GM19438 (cell line): Measurements from ENCODE around the gene PJVK.
"Not testable (repeated sequence)": the region's sequence is repeated elsewhere in the genome, so short reads cannot be mapped to it uniquely, and the experiment has no call there.

Experiments
- ATAC-seq: cut with Tn5 transposase; IDR thresholded peaks from one replicate; pipeline ENCODE4 v1.9.1; 2021; ENCODE audit warnings: low read depth; ENCODE audit not compliant: unreplicated experiment

PJVK gene, protein sequence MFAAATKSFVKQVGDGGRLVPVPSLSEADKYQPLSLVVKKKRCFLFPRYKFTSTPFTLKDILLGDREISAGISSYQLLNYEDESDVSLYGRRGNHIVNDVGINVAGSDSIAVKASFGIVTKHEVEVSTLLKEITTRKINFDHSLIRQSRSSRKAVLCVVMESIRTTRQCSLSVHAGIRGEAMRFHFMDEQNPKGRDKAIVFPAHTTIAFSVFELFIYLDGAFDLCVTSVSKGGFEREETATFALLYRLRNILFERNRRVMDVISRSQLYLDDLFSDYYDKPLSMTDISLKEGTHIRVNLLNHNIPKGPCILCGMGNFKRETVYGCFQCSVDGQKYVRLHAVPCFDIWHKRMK

DNA sequence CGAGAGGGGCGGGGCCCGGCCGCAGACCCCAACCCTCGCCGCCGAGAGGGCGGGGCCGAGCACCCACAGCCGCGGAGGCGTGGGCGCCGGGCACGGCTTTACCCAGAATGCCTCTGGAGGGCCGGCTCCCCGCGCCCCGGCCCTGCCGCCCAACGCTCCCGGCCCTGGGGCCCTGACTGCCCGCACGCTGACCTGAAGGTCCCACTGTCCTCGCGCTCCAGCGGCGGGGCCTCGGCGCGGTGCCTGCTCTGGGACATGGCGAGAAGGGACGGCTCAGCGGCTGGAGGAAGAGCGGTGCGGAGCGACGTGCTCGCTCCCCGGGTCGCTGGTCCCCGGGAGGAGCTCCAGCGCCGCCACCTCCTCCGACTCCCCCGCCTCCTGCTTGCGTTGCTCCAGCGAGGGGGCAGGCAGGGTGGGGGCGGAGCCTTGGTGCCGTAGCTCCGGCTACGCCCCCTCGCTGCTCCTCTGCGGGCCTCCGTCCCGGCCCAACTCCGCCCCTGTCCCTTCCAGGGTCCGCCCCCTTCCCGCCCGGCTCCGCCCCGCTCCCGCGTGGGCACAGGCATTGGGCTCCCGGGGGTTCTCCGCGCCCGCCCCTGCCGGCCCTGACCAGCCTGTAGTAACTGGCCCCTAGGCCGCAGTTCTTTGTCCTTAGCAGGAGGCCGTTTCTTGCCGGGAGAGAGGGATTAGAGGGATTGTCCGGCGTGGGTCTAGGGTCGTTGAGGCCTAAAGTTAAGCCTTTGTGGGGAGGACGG, at the start of gene PJVK, which contains the start of gene PRKRA:
Gene PJVK (plus strand): TSS at position 605 of the 752 bp plus-strand sequence. CDS start 2,032 bp downstream, outside the sequence.
Gene PRKRA (minus strand): TSS at position 402 of the 752 bp plus-strand sequence. CDS start 145 bp downstream, at position 257.
- peak; percentile 81 for ATAC-seq

DNA sequence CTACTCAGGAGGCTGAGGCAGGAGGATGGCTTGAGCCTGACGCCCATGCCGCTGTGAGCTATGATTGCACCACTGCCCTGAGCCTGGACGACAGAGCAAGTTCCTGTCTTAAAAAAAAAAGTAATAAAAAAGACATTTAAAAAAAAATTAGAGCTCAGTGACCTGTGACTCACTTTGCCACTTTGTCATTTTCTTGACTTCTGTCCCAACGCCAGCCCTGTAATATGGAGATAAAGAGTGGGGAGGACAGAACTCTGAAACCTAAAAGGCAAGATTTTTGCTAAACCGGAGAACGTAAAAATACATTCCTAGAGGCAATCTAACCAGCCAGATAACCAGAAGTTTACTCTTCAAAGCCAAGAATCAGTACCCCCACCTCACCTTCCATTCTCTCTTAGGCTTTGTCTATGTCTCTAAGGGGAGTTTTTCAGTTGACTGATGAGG, 49.2 kb upstream of the PJVK start:
- no peak for ATAC-seq

DNA sequence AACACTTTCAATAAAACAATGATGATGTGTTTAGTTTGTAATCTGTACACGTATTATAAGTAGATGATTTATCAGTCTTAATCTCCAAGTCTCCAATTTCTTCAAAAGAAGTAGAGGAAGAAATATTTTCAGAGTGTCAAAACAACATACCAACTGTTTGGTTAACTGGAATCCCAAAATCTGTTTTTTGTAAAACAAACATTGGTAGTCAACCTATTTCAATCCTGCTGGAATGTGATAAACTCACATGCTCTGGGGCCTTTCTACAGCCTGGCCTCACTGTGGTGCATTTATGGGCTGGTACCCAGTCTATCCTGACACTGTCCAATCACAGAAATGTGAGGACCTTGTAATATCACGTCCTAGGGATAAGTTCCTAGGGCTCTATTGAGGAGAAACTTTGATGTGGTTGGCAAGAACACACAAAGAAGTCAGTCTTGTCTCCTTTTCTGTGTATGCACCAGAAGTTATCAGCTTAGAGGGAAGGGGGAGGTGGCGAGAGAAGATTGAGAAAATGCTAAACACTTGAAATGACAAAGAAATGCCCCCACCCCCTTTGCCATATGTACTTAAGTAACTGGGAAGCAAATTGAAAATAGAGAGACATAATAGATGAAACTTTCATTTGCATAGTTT, 47.4 kb upstream of the PJVK start:
- ATAC-seq = peak; percentile 39

DNA sequence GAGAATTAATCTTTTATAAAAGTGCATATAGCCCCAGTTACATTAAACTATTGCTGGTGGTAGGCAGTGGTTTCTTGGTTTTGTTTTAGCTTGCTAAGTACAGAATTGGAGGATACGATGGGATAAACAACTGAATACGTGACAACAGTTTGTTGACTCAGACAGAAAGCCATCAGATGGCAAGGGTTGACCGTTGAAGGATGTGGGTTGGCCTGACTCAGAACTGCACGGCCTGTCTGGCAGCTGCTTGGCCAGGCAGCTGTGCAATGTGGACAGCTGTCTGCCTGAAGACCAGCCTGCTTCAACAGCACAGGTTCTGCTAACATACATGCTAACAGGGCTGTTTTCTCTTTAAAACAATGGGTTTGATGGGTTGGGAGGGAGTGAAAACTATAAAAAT, 46.8 kb upstream of the PJVK start:
- ATAC-seq = peak; percentile 99

DNA sequence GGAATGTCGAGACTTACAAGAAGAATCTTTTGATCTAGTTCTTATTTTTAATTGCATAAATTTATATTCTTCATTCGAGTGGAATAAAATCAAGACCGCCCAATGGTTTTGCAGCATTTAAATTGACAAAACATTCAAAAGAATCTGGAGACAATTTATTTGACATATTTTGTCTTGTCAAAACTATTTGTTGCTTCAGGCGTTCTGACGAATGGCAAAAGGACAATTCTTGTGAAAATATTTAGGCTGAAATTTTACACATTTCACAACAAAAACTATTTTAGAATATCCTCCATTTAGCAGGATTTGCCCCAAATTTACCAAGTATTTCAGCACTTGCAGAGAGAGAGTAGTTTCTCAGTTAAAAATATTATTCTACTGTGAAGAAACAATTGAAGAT, 41.9 kb upstream of the PJVK start:
- ATAC-seq = no peak

DNA sequence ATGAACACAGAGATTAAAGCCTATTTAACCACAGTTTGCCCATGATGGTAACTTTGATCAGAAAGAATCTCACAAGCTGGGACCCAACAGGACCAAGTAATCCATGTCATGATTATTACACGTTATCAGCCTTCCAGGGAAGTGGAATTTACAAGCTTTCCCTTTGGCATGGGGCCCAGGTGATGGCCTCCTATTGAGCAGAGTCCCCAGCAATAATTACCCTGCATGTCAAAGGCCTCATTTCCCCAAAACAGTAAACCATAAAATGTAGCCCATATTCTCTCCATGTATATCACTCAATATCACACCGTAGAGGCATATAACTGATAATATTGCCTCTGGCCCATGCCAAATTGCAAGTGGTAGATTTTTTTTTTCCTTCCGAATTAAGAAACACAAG, 39.1 kb upstream of the PJVK start:
- no peak for ATAC-seq

DNA sequence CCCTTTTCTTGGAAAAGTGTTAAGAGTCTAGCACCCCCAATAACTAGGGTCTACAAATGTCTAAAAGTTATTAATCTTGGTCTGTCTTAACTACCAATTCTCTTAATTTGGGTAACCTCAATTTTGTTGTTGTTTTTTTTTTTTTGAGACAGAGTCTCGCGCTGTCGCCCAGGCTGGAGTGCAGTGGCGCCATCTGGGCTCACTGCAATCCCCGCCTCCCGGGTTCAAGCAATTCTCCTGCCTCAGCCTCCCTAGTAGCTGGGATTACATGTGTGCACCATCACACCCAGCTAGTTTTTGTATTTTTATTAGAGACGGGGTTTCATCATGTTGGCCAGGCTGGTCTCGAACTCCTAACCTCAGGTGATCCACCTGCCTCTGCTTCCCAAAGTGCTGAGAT, 38.7 kb upstream of the PJVK start:
- not testable (repeated sequence) for ATAC-seq

DNA sequence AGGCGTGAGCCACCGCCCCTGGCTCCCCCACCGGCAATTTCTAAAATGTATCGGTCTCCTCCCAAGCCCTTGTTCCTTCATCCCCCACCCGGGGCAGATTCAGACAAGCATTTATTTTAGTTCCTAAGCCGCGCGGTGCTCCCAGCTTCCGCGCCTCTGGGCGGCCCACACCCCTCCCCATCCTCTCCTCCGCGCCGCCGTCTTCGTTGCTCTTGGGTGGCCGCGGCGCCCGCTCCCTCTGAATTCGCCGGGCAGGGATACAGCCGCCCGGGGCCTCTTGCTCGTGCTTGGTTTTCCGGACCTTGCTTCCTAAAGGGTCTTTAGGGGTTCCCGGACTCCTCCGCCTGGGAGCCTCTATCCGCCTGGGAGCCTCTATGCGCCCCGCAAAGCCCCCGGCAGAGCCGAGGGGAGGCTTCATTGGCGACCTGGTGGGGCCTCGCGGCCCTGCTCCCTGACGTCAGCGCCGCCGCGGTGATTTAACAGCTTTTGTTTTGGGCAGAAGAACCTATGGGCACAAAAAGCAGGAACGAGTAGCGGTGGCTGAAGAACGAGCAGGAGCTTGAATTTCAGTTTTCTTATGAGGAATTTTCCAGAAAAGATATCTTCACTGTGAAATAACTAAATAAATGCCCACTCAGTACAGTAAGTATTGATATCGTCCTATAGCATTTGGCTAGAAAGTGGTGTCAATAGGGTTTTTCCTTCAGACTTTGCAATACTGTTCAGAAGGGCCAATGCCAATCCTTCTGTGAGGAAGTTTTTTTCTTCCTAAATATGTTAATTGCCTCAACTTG, 37.5 kb upstream of the PJVK start:
- ATAC-seq = peak; percentile 73

DNA sequence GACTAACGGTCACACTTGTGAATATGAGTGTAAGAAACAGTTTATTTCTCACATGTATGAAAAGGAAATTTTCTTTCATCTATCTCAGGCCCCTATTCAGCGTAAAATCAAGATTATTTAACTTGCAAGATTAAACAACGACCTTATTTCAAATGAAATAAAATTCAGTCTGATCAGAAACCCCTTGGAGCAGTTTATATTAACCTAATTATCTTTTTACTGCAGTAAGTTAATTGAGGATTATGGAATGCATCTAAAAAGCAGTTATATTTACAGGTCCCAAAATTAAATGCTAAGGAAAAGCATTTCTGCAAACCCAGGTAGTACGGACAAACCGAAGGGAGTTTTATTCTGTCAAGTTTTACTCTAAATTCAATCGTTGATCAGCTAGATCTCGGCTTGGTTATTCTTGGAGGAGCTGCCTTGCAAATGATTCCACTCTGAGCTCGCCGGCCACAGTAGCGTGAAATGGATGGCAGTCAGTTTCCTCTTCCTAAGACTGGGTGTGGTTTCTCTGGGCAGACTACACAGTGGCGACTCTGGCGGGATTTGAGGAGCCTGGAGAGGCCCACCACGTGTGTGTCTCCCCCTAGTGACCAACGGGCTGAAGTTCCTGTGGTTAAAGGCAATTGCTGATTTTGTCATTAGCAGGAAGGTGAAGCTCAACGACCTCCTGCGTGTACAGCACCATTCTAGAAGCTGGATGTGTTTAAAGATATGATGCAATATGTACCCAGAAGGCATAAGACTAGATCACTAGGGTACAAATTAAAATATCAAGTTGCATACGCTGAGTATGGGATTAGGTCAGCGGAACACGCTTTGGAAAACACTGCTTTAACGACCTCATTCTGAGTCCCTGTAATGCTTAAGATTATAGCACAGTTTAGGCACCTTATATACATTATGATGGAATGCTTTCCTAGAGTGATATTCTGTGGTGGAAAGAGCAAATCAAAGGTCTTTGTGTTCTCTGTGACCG, 36.6 kb upstream of the PJVK start:
- ATAC-seq = peak; percentile 82

DNA sequence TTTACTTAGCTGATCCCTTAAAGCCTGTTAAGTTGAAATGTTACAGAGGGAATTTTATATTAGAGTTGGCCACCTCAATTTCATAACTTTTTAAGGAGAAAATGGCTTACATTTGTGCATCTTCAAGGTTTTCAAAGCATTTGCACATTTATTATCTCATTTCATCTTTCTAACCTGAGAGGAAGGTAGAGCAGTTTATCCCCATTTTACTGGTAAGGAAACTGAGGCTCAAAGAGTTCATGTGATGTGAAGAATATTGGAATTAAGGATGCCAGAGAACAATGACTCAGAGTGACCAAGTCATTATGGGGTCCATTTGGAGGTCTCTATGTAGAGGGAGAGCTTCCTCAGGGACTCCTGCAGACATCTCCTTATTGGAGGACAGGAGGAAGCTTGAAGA, 35.2 kb upstream of the PJVK start:
- no peak for ATAC-seq

DNA sequence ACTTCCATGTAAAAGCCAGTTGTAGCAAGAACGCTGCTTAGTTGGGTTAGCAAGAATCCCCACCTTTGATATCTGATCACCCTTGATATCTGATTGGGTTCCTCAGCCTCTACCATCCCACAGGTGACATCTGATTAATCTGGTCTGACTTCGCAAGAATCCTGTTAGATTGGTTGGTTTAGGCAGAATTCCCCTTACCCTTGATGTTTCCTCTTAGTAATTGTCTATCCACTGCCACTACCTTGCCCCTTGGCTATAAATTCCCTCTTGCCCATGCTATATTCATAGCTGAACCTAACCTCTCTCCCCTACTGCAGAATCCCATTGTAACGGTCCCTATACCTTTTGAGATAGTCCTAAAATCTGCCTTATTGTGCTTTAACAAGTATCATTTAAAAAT, 33.3 kb upstream of the PJVK start:
- ATAC-seq = no peak

DNA sequence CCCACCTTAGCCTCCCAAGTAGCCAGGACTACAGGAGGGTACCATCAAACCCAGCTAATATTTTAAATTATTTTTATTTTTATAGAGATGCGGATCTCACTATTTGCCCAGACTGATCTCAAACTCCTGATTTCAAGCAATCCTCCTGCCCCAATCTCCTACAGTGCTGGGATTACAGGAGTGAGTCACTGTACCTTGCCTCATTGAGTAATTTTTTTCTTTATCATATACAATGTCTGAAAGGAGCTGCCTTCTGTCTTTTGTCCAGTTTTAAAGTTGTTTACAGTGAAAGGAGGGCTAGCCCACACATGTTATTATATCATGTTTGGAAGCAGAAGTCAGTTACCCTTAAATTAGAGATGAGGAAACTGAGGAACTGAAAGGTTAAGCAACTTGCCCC, 32.8 kb upstream of the PJVK start:
- ATAC-seq = no peak

DNA sequence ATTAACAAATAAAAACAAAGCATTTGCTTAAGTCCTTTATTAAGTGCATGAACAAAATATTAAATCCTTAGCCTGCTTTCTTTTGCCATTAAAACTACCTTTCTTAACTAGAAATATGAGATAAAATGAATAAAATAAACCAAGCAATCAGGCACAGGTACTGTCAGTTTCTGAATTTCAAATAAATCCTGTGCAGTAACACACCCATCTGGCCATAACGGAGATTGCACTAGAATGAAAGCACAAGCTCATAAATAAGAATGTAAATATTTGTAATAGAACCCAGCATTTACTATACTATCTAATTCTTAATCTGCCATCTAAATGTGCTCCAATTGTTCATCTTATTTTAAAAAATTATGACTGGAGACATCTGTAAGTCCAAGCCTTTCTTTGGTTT, 32.1 kb upstream of the PJVK start:
- ATAC-seq = no peak

DNA sequence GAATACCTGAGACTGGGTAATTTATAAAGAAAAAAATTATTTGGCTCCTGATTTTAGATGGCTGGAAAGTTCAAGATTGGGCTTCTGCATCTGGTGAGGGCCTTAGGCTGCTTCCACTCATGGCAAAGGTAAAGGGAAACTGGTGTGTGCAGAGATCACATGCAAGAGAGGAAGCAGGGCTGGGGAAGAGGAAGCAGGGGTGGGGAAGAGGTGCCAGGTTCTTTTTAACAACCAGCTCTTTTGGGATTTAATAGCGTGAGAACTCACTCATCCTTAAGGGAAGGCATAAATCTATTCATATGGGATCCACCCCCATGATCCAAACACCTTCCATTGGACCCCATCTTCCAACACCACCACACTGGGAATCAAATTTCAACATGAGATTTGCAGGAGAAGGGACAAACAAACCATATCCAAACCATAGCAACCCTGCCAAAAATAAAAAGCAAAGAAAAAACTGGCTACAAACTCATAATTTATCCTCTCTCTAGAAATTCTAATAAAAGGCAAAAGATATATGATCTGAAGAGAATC, 30.6 kb upstream of the PJVK start:
- ATAC-seq = no peak

DNA sequence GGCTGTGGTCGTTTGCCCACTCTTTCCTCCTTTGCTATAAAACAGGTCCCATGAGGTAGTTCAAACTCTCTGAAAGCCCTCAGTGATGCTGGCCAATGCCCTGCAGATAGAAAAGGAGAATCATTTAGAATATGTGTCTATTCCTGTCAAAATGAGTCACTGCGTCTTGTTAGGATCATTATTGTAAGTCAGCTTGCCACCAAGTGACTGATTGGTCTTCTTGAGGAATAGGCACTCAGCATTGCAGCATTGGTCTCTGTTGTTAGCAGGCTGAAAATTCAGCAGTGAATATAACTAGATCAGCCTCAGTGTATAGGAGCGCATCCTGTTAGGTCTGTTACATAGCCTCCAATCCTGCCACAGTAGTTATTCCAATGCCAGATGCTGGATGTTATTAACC, 29.1 kb upstream of the PJVK start:
- ATAC-seq = no peak

DNA sequence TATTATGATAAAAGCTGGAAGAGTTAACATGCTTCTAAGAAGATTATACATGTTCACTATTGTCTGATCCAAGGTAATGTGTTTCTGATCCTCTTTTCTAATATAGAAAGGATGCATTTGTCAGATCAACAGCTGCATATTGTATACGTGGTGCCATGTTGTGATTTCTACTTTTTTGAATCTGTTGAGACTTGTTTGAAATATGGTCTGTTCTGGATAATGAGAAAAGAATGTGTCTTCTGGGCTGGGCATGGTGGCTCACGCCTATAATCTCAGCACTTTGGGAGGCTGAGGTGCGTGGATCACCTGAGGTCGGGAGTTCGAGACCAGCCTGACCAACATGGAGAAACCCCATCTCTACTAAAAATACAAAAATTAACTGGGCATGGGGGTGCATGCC, 27.4 kb upstream of the PJVK start:
- ATAC-seq = not testable (repeated sequence)

DNA sequence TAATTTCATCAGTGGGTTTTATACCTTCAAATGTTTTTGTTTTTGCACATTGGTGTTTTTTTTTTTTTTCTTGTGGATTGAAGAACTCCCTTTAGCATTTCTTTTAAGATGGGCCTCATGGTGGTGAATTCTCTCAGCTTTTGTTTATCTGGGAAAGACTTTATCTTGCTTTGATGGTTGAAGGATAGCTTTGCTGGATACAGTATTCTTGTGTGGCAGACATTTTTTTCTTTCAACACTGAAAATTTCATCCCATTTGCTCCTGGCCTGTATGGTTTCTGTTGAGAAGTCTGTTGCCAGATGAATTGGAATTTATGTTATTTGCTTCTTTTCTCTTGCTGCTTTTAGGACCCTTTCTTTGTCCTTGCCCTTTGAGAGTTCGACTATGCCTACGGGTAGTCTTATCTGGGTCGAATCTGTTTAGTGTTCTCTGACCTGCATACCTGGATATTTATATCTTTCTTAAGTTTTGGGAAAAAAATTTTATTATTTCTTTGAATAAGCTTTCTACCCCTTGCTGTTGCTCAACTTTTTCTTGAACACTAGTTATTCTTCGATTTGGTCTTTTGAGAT, 25.8 kb upstream of the PJVK start:
- no peak for ATAC-seq

DNA sequence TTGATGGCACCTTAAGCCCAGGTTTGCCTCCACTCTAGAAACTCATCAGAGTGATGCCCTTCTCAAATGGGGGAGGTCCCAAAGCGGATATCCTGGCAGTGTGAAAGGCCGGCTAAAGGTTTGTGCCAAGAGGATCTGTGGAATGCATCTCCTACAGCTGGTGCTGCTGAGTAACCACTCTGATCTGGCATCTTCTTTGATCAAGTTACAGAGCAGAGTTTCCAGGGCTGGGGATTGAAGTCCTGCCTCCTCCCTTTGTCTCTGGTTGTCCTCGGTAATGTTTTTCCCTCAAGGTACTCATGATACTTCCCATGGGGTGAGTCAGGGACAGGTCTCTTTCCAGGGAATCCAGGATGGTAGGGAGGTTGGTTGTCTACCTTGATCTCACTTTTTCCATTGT, 24.8 kb upstream of the PJVK start:
- no peak for ATAC-seq

DNA sequence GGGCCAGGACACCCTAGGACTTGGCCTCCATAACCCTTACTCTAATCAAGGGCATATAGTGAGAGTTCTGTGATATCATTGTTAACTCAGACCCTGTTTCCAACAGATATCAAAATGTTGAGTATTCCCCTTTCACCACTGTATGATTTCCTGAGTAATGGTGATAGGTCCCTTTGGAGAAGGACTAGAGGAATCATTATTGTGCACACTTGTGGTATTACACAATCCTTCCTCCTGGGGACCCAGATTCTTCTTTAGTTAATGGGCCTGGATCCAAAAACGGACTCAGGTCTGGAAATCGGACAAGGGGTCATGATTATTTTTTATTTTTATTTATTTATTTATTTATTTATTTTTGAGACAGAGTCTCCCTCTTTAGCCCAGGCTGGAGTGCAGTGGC, 23.7 kb upstream of the PJVK start:
- ATAC-seq = no peak
